PC-3 (cell line): ENCODE data around the gene INO80E.

Source experiments
- CTCF ChIP-seq: fragments of 300-600 bp; sonication (generic); conservative IDR thresholded peaks from 2 replicates; pipeline ENCODE4 v1.5.1; 2017; ENCODE audit warnings: antibody characterized with exemption, low read depth, mild to moderate bottlenecking, low read length
- EZH2 ChIP-seq: fragments of 300-600 bp; sonication (generic); IDR thresholded peaks from one replicate; pipeline ENCODE4 v1.6.1; 2017; ENCODE audit warnings: antibody characterized with exemption, mild to moderate bottlenecking, low read length; ENCODE audit not compliant: unreplicated experiment
- EZH2phosphoT487 ChIP-seq: fragments of 300-600 bp; sonication (generic); IDR thresholded peaks from 2 replicates; pipeline ENCODE4 v1.6.1; 2018; ENCODE audit warnings: mild to moderate bottlenecking, antibody characterized with exemption, low read length, borderline replicate concordance

- TF ChIP-seq EZH2 = no peak
- no peak for TF ChIP-seq CTCF
- TF ChIP-seq EZH2phosphoT487 = no peak
Observed at GRCh38 chr16:29962344-29962994, 33.6 kb upstream of the INO80E start.
